GM19324 (cell line): Measurements from ENCODE around the gene ST6GALNAC5.

Source experiments
- ATAC-seq: cut with Tn5 transposase; IDR thresholded peaks from one replicate; pipeline ENCODE4 v1.9.1; 2021; ENCODE audit warnings: mild to moderate bottlenecking, moderate library complexity; ENCODE audit not compliant: unreplicated experiment, low FRiP score

The ST6GALNAC5 gene

GRCh38 chr1:77039111-77039510 lies 171.8 kb downstream of the ST6GALNAC5 start:
- no peak for ATAC-seq

GRCh38 chr1:77039739-77040138 lies 172.5 kb downstream of the ST6GALNAC5 start:
- no peak for ATAC-seq

GRCh38 chr1:77040826-77041225 lies 173.5 kb downstream of the ST6GALNAC5 start:
- ATAC-seq = no peak

GRCh38 chr1:77044133-77044849 lies 177.0 kb downstream of the ST6GALNAC5 start:
- ATAC-seq = no peak

- no peak for ATAC-seq
Measured at GRCh38 chr1:77047575-77047974, 180.3 kb downstream of the ST6GALNAC5 start.

GRCh38 chr1:77047978-77048614 lies 180.8 kb downstream of the ST6GALNAC5 start:
- no peak for ATAC-seq

GRCh38 chr1:77048615-77049005 lies 181.3 kb downstream of the ST6GALNAC5 start:
- ATAC-seq = no peak

- no peak for ATAC-seq
Measured at GRCh38 chr1:77051425-77051824, 184.1 kb downstream of the ST6GALNAC5 start.

- no peak for ATAC-seq
Measured at GRCh38 chr1:77056525-77056924, 189.2 kb downstream of the ST6GALNAC5 start.

- no peak for ATAC-seq
Measured at GRCh38 chr1:77057994-77058585, 190.8 kb downstream of the ST6GALNAC5 start.

- no peak for ATAC-seq
Measured at GRCh38 chr1:77060000-77060399, 192.7 kb downstream of the ST6GALNAC5 start.

GRCh38 chr1:77061162-77061561 lies 193.9 kb downstream of the ST6GALNAC5 start:
- ATAC-seq = no peak

GRCh38 chr1:77063118-77063517 lies 195.8 kb downstream of the ST6GALNAC5 start:
- no peak for ATAC-seq

- ATAC-seq = no peak
Measured at GRCh38 chr1:77064246-77064645, 197.0 kb downstream of the ST6GALNAC5 start.

- ATAC-seq = no peak
Measured at GRCh38 chr1:77065693-77066342, 198.5 kb downstream of the ST6GALNAC5 start.

GRCh38 chr1:77068013-77068412 lies 200.7 kb downstream of the ST6GALNAC5 start:
- ATAC-seq = no peak

- ATAC-seq = no peak
Measured at GRCh38 chr1:77076759-77077158, 209.5 kb downstream of the ST6GALNAC5 start.

- no peak for ATAC-seq
Measured at GRCh38 chr1:77081834-77082233, 214.6 kb downstream of the ST6GALNAC5 start.

- no peak for ATAC-seq
Measured at GRCh38 chr1:77084457-77084856, 217.2 kb downstream of the ST6GALNAC5 start.

- no peak for ATAC-seq
Measured at GRCh38 chr1:77085109-77085508, 217.8 kb downstream of the ST6GALNAC5 start.

GRCh38 chr1:77089756-77090155 lies 222.5 kb downstream of the ST6GALNAC5 start:
- no peak for ATAC-seq
